MM.1S (cell line): Measurements from ENCODE around the gene GARS1.
A peak's percentile ranks its signal among the peaks of the same experiment; 100 is the strongest.

ENCODE experiments used
- DNase-seq: peaks from one replicate; pipeline ENCODE4 v3.0.0-alpha.2; 2015
- H2AFZ ChIP-seq: fragments of 300-600 bp; sonication (generic); 2 replicates; pipeline ENCODE4 v1.6.0; 2016; ENCODE audit warnings: antibody characterized with exemption, low read length
- H3F3A ChIP-seq: fragments of 300-600 bp; sonication (generic); 2 replicates; pipeline ENCODE4 v1.6.1; 2016; ENCODE audit warnings: mild to moderate bottlenecking, antibody characterized with exemption, low read length, moderate library complexity, mixed read lengths; ENCODE audit not compliant: insufficient read depth
- H3K27ac ChIP-seq: fragments of 300-600 bp; sonication (generic); 2 replicates; pipeline ENCODE4 v1.5.1; 2016; ENCODE audit warnings: mild to moderate bottlenecking, low read length
- H3K27me3 ChIP-seq: fragments of 300-600 bp; sonication (generic); replicated peaks from 2 replicates; pipeline ENCODE4 v1.6.0; 2016; ENCODE audit warnings: low read length; ENCODE audit not compliant: insufficient read depth
- H3K36me3 ChIP-seq: fragments of 300-600 bp; sonication (generic); replicated peaks from 2 replicates; pipeline ENCODE4 v1.6.1; 2016; ENCODE audit warnings: mild to moderate bottlenecking, low read length, mixed read lengths; ENCODE audit not compliant: insufficient read depth
- H3K4me1 ChIP-seq: fragments of 300-600 bp; sonication (generic); 2 replicates; pipeline ENCODE4 v1.6.1; 2016; ENCODE audit warnings: low read length, mixed read lengths
- H3K4me2 ChIP-seq: fragments of 300-600 bp; sonication (generic); 2 replicates; pipeline ENCODE4 v1.6.0; 2016; ENCODE audit warnings: low read depth, low read length
- H3K4me3 ChIP-seq: fragments of 300-600 bp; sonication (generic); 2 replicates; pipeline ENCODE4 v1.5.1; 2016; ENCODE audit warnings: low read length, mixed read lengths
- H3K79me2 ChIP-seq: fragments of 300-600 bp; sonication (generic); 2 replicates; pipeline ENCODE4 v1.6.1; 2016; ENCODE audit warnings: mixed run types, low read length, mixed read lengths
- H3K9ac ChIP-seq: fragments of 300-600 bp; sonication (generic); 2 replicates; pipeline ENCODE4 v1.6.1; 2016; ENCODE audit warnings: low read length, mixed read lengths
- H3K9me2 ChIP-seq: fragments of 300-600 bp; sonication (generic); replicated peaks from 2 replicates; pipeline ENCODE4 v1.6.1; 2016; ENCODE audit warnings: mild to moderate bottlenecking, low read length, mixed read lengths; ENCODE audit not compliant: insufficient read depth
- H3K9me3 ChIP-seq: fragments of 300-600 bp; sonication (generic); replicated peaks from 2 replicates; pipeline ENCODE4 v1.6.1; 2016; ENCODE audit warnings: mild to moderate bottlenecking, low read length, mixed read lengths; ENCODE audit not compliant: insufficient read depth
- H4K20me1 ChIP-seq: fragments of 300-600 bp; sonication (generic); 2 replicates; pipeline ENCODE4 v1.6.1; 2016; ENCODE audit warnings: mild to moderate bottlenecking, low read length, moderate library complexity, mixed read lengths; ENCODE audit not compliant: insufficient read depth
- EZH2 ChIP-seq: fragments of 300-600 bp; sonication (generic); optimal IDR thresholded peaks from 2 replicates; pipeline ENCODE3; 2017; ENCODE audit warnings: low read depth, mild to moderate bottlenecking, antibody characterized with exemption, low read length, mixed read lengths
- EZH2phosphoT487 ChIP-seq: fragments of 300-600 bp; sonication (generic); IDR thresholded peaks from 2 replicates; pipeline ENCODE4 v1.6.1; 2018; ENCODE audit warnings: antibody characterized with exemption, low read length
- TF ChIP-seq, protein P1 (sequence below): fragments of 300-600 bp; sonication (generic); IDR thresholded peaks from 2 replicates; pipeline ENCODE4 v1.5.1; 2016; ENCODE audit warnings: antibody characterized with exemption, low read length, mixed read lengths

The GARS1 gene

DNA sequence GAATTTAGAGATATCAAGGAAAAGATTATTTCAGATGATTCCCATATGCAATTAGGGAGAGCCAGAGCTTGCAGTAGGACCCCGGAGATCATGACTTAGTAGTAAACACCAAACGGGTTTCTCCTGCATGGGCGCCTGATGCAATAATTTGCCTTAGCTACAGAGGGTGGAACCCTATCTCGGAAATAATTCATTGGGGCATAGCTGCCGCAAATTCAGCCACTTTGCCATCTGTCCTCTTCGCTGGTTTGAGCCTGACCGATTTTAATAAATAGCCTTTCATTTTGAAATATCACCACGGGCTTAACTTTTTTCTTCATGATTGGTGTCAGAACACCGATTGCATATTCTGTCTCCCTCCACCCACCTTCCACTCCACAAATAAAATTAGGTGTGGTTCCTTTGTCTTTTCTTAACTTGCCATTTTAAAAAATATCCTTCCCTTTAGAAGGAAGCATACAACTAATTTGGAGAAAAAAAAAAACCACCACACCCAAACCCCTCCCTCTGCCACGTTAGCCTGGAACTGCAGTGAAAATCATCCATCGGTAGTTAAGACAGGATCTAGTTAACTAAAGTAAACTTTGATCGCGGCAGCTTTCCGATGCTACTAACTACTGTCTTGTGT, 1.4 kb downstream of the GARS1 start:
- H3K4me1 ChIP-seq, result peaks cover 9% of the 10 kb centered on the region; the same call in 1 of the 2 replicates
- peak overlapping the region; percentile 79 for H3K9ac ChIP-seq
- H3K9me2 ChIP-seq, result no peaks in the 10 kb centered on the region
- no peaks in the 10 kb centered on the region for H3K9me3 ChIP-seq
- peak overlapping the region; percentile 70 for H3K4me3 ChIP-seq
- peak overlapping the region; percentile 75 for H3K4me2 ChIP-seq
- H3F3A ChIP-seq, result peaks cover 18% of the 10 kb centered on the region
- H3K27ac ChIP-seq, result peak overlapping the region; percentile 84; the same call in 1 of the 2 replicates
- peaks cover 87% of the 10 kb centered on the region for H3K79me2 ChIP-seq
- no peaks in the 10 kb centered on the region for H3K27me3 ChIP-seq
- TF ChIP-seq EZH2phosphoT487 (no peak), EZH2 (no peak)
- TF ChIP-seq, protein P1, sequence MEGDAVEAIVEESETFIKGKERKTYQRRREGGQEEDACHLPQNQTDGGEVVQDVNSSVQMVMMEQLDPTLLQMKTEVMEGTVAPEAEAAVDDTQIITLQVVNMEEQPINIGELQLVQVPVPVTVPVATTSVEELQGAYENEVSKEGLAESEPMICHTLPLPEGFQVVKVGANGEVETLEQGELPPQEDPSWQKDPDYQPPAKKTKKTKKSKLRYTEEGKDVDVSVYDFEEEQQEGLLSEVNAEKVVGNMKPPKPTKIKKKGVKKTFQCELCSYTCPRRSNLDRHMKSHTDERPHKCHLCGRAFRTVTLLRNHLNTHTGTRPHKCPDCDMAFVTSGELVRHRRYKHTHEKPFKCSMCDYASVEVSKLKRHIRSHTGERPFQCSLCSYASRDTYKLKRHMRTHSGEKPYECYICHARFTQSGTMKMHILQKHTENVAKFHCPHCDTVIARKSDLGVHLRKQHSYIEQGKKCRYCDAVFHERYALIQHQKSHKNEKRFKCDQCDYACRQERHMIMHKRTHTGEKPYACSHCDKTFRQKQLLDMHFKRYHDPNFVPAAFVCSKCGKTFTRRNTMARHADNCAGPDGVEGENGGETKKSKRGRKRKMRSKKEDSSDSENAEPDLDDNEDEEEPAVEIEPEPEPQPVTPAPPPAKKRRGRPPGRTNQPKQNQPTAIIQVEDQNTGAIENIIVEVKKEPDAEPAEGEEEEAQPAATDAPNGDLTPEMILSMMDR, result no peak
- no peaks in the 10 kb centered on the region for H4K20me1 ChIP-seq
- 0 out of 2 replicates have a peak, but pooled peaks cover 5% of the 10 kb centered on the region for H3K36me3 ChIP-seq
- peak; percentile 43 for DNase-seq
- peak overlapping the region; percentile 9 for H2AFZ ChIP-seq

DNA sequence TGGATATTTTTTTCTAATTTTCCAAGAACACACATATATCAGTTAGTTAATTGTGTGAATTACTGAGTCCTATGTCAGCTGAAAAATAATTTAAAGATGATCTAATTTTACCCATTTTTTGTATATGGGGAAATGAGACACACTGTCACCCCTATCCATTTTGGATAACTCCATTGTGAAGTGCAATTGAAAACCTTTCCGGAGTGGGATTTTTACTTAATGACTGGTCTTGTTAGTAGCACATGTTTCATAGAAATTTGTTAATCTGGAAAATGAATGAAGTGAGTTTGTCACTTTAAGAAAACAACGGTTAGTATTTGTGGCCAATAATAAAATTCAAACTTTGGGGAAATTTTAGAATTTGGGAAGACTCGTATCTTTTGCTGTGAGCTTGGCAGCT, 2.0 kb downstream of the GARS1 start:
- Histone ChIP-seq H3K4me1 (peaks cover 9% of the 10 kb centered on the region; the same call in 1 of the 2 replicates), H4K20me1 (no peaks in the 10 kb centered on the region), H2AFZ (no peak overlapping the region), H3K27ac (no peak overlapping the region), H3K4me2 (peak overlapping the region; percentile 75), H3K9me3 (no peaks in the 10 kb centered on the region), H3K9me2 (no peaks in the 10 kb centered on the region), H3K36me3 (0 out of 2 replicates have a peak, but pooled peaks cover 5% of the 10 kb centered on the region), H3K4me3 (peak overlapping the region; percentile 70), H3K79me2 (peaks cover 87% of the 10 kb centered on the region), H3K27me3 (no peaks in the 10 kb centered on the region), H3F3A (peaks cover 18% of the 10 kb centered on the region), H3K9ac (peak overlapping the region; percentile 79; the same call in 1 of the 2 replicates)
- TF ChIP-seq EZH2, result no peak
- TF ChIP-seq, protein P1, result no peak
- TF ChIP-seq EZH2phosphoT487, result no peak
- DNase-seq, result no peak

DNA sequence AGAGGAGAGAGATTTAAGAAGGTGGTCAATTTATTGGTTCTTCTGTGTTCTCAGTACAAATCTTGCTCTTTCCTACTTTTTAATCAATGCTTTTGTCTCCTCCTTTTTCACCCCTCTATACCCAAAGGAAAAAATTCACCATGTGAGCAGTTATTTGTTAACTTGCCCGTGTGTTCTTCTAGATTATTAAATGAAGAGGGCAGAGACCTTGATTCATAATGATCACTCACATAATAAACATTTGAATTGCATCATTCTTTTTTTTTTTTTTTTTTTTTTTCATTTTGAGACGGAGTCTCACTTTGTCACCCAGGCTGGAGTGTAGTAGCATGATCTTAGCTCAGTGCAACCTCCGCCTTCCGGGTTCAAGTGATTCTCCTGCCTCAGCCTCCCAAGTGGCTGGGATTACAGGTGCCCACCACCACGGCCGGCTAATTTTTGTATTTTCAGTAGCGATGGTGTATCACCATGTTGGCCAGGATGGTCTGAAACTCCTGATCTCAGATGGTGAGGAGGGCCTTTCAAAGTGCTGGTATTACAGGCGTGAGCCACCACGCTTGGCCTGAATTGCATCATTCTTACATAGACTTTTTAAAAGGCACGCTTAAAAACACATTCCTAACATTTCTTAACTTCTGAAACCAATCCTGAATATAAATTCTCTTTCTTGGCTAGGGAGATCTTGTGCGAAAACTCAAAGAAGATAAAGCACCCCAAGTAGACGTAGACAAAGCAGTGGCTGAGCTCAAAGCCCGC, 3.6 kb downstream of the GARS1 start:
- no peak for DNase-seq
- Histone ChIP-seq H3K36me3 (0 out of 2 replicates have a peak, but pooled peaks cover 7% of the 10 kb centered on the region), H3K4me1 (peaks cover 9% of the 10 kb centered on the region; the same call in 1 of the 2 replicates), H3K79me2 (peaks cover 81% of the 10 kb centered on the region), H3K9me2 (no peaks in the 10 kb centered on the region), H3K27ac (no peak overlapping the region), H3K27me3 (no peaks in the 10 kb centered on the region), H3K4me2 (no peak overlapping the region), H3K4me3 (no peak overlapping the region), H3F3A (peaks cover 18% of the 10 kb centered on the region), H2AFZ (no peak overlapping the region), H4K20me1 (no peaks in the 10 kb centered on the region), H3K9me3 (no peaks in the 10 kb centered on the region), H3K9ac (no peak overlapping the region)
- TF ChIP-seq EZH2, result no peak
